Measurements from ENCODE around the gene ANGPT4.

The ANGPT4 gene

DNA sequence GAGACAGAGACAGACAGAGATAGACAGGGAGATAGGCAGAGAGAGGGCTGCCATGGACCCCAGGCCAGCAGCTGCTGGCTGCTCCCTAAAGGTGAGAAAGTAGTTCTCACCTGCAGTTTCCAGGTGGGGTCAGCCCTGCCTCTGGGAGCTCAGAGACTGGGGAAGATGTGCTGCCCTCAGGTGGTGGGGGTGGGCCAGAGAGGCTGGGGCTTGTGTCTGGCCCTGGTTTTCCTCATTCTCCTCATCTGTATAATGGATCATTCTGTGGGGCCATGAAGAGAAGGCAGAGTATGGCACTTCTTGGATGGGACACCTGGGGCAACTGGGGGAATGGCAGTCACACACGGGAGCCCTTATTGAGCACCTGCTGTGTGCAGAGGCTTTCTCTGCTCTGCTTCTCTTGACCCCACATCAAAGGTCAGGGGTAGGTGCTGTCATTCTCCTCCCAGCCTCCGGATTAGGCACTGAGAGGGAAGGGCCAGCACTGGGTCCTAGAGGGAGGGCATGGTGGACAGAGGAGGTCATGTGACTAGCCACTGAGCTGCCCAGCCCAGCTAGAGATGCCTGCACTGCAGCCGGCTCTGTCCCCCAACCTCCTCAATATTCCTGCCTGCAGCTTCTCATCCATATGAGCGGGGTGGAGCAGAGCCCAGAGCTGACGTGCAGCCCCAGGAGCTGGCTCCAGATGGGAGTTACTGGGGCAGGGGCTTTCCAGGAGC lies 4.1 kb downstream of the ANGPT4 start:
- Histone ChIP-seq H3K27ac (ENCODE audit: low read length) (no peak overlapping the region), H4K20me1 (ENCODE audit: insufficient read depth, low read length) (no peaks in the 10 kb centered on the region), H3K4me1 (ENCODE audit: low read length) (no peaks in the 10 kb centered on the region), H3K9me3 (ENCODE audit: insufficient read depth, low read length) (no peaks in the 10 kb centered on the region), H3K4me2 (ENCODE audit: low read length) (no peak overlapping the region), H3K9ac (ENCODE audit: low read length) (no peak overlapping the region), H3K36me3 (replicated peaks; ENCODE audit: low read depth, low read length) (no peaks in the 10 kb centered on the region), H2AFZ (ENCODE audit: low read depth, low read length) (no peak overlapping the region), H3K27me3 (ENCODE audit: low read depth, low read length) (no peaks in the 10 kb centered on the region), H3K4me3 (ENCODE audit: low read length) (no peak overlapping the region), H3K79me2 (ENCODE audit: low read length) (no peaks in the 10 kb centered on the region)
- TF ChIP-seq EZH2phosphoT487 (IDR thresholded peaks at IDR 0.05; ENCODE audit: low read depth) (no peak), CTCF (IDR thresholded peaks at IDR 0.05; ENCODE audit: low read depth, low read length) (peak; percentile 28; the same call in 1 of the 2 replicates)

GRCh38 chr20:910870-911770 lies 5.0 kb downstream of the ANGPT4 start:
- Histone ChIP-seq H3K9ac (ENCODE audit: low read length) (no peak overlapping the region), H3K27me3 (ENCODE audit: low read depth, low read length) (no peaks in the 10 kb centered on the region), H3K27ac (ENCODE audit: low read length) (no peak overlapping the region), H3K4me3 (ENCODE audit: low read length) (no peak overlapping the region), H3K9me3 (ENCODE audit: insufficient read depth, low read length) (no peaks in the 10 kb centered on the region), H4K20me1 (ENCODE audit: insufficient read depth, low read length) (no peaks in the 10 kb centered on the region), H3K4me2 (ENCODE audit: low read length) (no peak overlapping the region), H3K4me1 (ENCODE audit: low read length) (no peaks in the 10 kb centered on the region), H3K36me3 (replicated peaks; ENCODE audit: low read depth, low read length) (no peaks in the 10 kb centered on the region), H2AFZ (ENCODE audit: low read depth, low read length) (no peak overlapping the region), H3K79me2 (ENCODE audit: low read length) (no peaks in the 10 kb centered on the region)
- TF ChIP-seq EZH2phosphoT487 (IDR thresholded peaks at IDR 0.05; ENCODE audit: low read depth): no peak
- TF ChIP-seq CTCF (IDR thresholded peaks at IDR 0.05; ENCODE audit: low read depth, low read length): no peak

GRCh38 chr20:910132-910869 lies 5.8 kb downstream of the ANGPT4 start:
- Histone ChIP-seq H3K9ac (ENCODE audit: low read length) (no peak overlapping the region), H2AFZ (ENCODE audit: low read depth, low read length) (no peak overlapping the region), H3K36me3 (replicated peaks; ENCODE audit: low read depth, low read length) (no peaks in the 10 kb centered on the region), H3K27me3 (ENCODE audit: low read depth, low read length) (no peaks in the 10 kb centered on the region), H3K4me1 (ENCODE audit: low read length) (no peaks in the 10 kb centered on the region), H3K9me3 (ENCODE audit: insufficient read depth, low read length) (no peaks in the 10 kb centered on the region), H4K20me1 (ENCODE audit: insufficient read depth, low read length) (no peaks in the 10 kb centered on the region), H3K4me2 (ENCODE audit: low read length) (no peak overlapping the region), H3K27ac (ENCODE audit: low read length) (no peak overlapping the region), H3K79me2 (ENCODE audit: low read length) (no peaks in the 10 kb centered on the region), H3K4me3 (ENCODE audit: low read length) (no peak overlapping the region)
- no peak for TF ChIP-seq CTCF (IDR thresholded peaks at IDR 0.05; ENCODE audit: low read depth, low read length)
- TF ChIP-seq EZH2phosphoT487 (IDR thresholded peaks at IDR 0.05; ENCODE audit: low read depth): no peak

DNA sequence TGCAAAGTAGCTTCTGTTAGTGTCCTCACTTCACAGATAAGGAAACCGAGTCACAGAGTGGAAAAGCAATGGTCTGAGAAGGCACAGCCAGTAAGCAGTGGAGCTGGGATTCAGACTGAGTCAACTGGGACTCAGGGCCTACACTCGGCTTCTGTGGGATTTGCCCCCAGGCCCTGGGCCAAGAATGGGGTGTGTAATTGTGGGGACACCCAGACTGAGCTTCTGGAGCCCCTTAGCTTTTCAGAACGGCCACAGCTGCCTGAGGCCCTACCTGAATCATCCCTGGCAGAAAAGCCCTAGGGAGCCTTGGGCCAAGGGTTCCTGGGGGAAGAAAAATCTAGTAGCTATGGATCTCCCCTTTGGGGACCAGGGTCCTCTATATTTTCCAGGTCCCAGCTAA lies 6.5 kb downstream of the ANGPT4 start:
- Histone ChIP-seq H3K4me3 (ENCODE audit: low read length) (no peak overlapping the region), H3K4me1 (ENCODE audit: low read length) (no peaks in the 10 kb centered on the region), H3K36me3 (replicated peaks; ENCODE audit: low read depth, low read length) (no peaks in the 10 kb centered on the region), H3K9ac (ENCODE audit: low read length) (no peak overlapping the region), H3K4me2 (ENCODE audit: low read length) (no peak overlapping the region), H2AFZ (ENCODE audit: low read depth, low read length) (no peak overlapping the region), H3K27me3 (ENCODE audit: low read depth, low read length) (no peaks in the 10 kb centered on the region), H3K79me2 (ENCODE audit: low read length) (no peaks in the 10 kb centered on the region), H4K20me1 (ENCODE audit: insufficient read depth, low read length) (no peaks in the 10 kb centered on the region), H3K9me3 (ENCODE audit: insufficient read depth, low read length) (no peaks in the 10 kb centered on the region), H3K27ac (ENCODE audit: low read length) (no peak overlapping the region)
- TF ChIP-seq EZH2phosphoT487 (IDR thresholded peaks at IDR 0.05; ENCODE audit: low read depth) (no peak), CTCF (IDR thresholded peaks at IDR 0.05; ENCODE audit: low read depth, low read length) (no peak)
